ENCODE measurements around the gene BRF1.

DNA sequence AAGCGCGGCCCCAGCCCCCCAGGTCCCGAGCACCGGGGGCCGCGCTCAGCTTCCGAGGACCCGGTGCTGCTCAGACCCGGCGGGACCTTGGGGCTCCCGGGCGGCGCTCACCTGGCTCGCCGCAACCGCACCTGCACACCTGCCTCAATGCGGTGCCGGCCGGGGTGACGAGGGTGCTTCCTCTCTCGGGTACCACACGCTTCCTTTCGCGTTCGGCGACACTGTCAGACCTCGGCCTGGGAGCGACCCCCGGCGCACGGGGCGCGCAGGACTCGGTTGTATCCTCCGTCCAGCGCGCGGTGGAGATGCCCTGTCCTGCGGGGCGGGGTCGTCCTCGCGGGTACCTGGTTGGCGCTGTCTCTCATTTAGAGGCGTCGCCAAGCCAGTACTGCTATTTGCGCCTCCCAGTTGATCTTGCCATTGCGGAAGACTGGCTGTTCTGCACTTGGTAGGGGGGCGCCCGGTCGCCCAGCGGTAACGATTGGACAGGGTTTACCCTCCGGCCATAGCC lies 14.5 kb upstream of the BRF1 start:
- TF ChIP-seq, protein P1, sequence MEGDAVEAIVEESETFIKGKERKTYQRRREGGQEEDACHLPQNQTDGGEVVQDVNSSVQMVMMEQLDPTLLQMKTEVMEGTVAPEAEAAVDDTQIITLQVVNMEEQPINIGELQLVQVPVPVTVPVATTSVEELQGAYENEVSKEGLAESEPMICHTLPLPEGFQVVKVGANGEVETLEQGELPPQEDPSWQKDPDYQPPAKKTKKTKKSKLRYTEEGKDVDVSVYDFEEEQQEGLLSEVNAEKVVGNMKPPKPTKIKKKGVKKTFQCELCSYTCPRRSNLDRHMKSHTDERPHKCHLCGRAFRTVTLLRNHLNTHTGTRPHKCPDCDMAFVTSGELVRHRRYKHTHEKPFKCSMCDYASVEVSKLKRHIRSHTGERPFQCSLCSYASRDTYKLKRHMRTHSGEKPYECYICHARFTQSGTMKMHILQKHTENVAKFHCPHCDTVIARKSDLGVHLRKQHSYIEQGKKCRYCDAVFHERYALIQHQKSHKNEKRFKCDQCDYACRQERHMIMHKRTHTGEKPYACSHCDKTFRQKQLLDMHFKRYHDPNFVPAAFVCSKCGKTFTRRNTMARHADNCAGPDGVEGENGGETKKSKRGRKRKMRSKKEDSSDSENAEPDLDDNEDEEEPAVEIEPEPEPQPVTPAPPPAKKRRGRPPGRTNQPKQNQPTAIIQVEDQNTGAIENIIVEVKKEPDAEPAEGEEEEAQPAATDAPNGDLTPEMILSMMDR (IDR thresholded peaks at IDR 0.05), result no peak
- TF ChIP-seq POLR2A (IDR thresholded peaks at IDR 0.05), result no peak

Data from ovary (tissue), 3 donors.